ENCODE results near the gene ARHGAP22. TPM values are rescaled to one million over a fixed set of nuclear protein-coding genes. Genes with fewer than 3 reads are reported as not detected.

Gene ARHGAP22
- total RNA-seq, 2 experiments from 2014 or later: 0.19 to 0.46 TPM

GRCh38 chr10:48574817-48575380, 30.0 kb downstream of the ARHGAP22 start:
- POLR2A ChIA-PET: interaction anchor here (0.8 to 2.8 kb wide), 10 partner anchors 10 to 124 kb away, joined by 3 to 13 read pairs (median 6); no protein-coding TSS in a partner anchor
- Histone ChIP-seq H3K9me3 (ENCODE audit: low read length) (no peaks in the 10 kb centered on the region), H3K9me2 (ENCODE audit: insufficient read depth, low read length) (no peaks in the 10 kb centered on the region), H2AFZ (ENCODE audit: low read length) (peak overlapping the region; percentile 79), H3K36me3 (ENCODE audit: insufficient read depth, low read length) (no peaks in the 10 kb centered on the region), H3K4me1 (ENCODE audit: insufficient read depth, low read length, poor library complexity, severe bottlenecking) (peaks cover 95% of the 10 kb centered on the region), H3K4me2 (ENCODE audit: low read length) (peak overlapping the region; percentile 71), H3K4me3 (ENCODE audit: low read depth, low read length, poor library complexity, severe bottlenecking) (peak overlapping the region; percentile 52), H4K20me1 (ENCODE audit: insufficient read depth, low read length) (no peaks in the 10 kb centered on the region), H3K79me2 (ENCODE audit: insufficient read depth, low read depth, low read length) (no peaks in the 10 kb centered on the region), H3K27ac (ENCODE audit: low read depth, low read length, poor library complexity, severe bottlenecking) (peak overlapping the region; percentile 95)
- CTCF ChIA-PET (ENCODE audit: unreplicated experiment): interaction anchor here (2.0 kb wide), 1 partner anchor 81 kb away, joined by 30 read pairs; no protein-coding TSS in a partner anchor
- TF ChIP-seq CTCF (conservative IDR thresholded peaks at IDR 0.05; ENCODE audit: low read length) (no peak), EZH2phosphoT487 (IDR thresholded peaks at IDR 0.05; ENCODE audit: borderline replicate concordance, low read depth, low read length) (no peak)
- intact Hi-C loops (cut with micrococcal nuclease; ENCODE audit: unreplicated experiment): loop anchor here (2.0 kb wide), 1 partner anchor 96 kb away; no protein-coding TSS in a partner anchor
- BruUV-seq (replicated peaks): TSS peak; percentile 94
- no peak for DNase-seq (ENCODE audit: low spot score)

- Histone ChIP-seq H3K9me3 (ENCODE audit: low read length) (no peaks in the 10 kb centered on the region), H4K20me1 (ENCODE audit: insufficient read depth, low read length) (no peaks in the 10 kb centered on the region), H3K36me3 (ENCODE audit: insufficient read depth, low read length) (no peaks in the 10 kb centered on the region), H3K9me2 (ENCODE audit: insufficient read depth, low read length) (no peaks in the 10 kb centered on the region), H3K27ac (ENCODE audit: low read depth, low read length, poor library complexity, severe bottlenecking) (peak overlapping the region; percentile 95), H3K4me3 (ENCODE audit: low read depth, low read length, poor library complexity, severe bottlenecking) (peak overlapping the region; percentile 52), H3K4me1 (ENCODE audit: insufficient read depth, low read length, poor library complexity, severe bottlenecking) (peaks cover 90% of the 10 kb centered on the region), H3K4me2 (ENCODE audit: low read length) (peak overlapping the region; percentile 71), H3K79me2 (ENCODE audit: insufficient read depth, low read depth, low read length) (no peaks in the 10 kb centered on the region), H2AFZ (ENCODE audit: low read length) (peak overlapping the region; percentile 79)
- CTCF ChIA-PET (ENCODE audit: unreplicated experiment): interaction anchor here (0.7 to 2.0 kb wide), 2 partner anchors 46 to 82 kb away, joined by 3 to 30 read pairs; no protein-coding TSS in a partner anchor
- TF ChIP-seq CTCF (conservative IDR thresholded peaks at IDR 0.05; ENCODE audit: low read length) (no peak), EZH2phosphoT487 (IDR thresholded peaks at IDR 0.05; ENCODE audit: borderline replicate concordance, low read depth, low read length) (no peak)
- intact Hi-C loops (cut with micrococcal nuclease; ENCODE audit: unreplicated experiment): loop anchor here (2.0 kb wide), 1 partner anchor 96 kb away; no protein-coding TSS in a partner anchor
- POLR2A ChIA-PET: interaction anchor here (0.8 to 2.8 kb wide), 11 partner anchors 9 to 590 kb away, joined by 3 to 13 read pairs (median 7); no protein-coding TSS in a partner anchor
- peak; percentile 89 for DNase-seq (ENCODE audit: low spot score)
- BruUV-seq (replicated peaks): no TSS peak
These were observed 30.5 kb downstream of the ARHGAP22 start for GRCh38 chr10:48574322-48574796.

- CTCF ChIA-PET (ENCODE audit: unreplicated experiment): interaction anchor here (2.0 kb wide), 1 partner anchor 83 kb away, joined by 30 read pairs; no protein-coding TSS in a partner anchor
- Histone ChIP-seq H3K9me3 (ENCODE audit: low read length) (no peaks in the 10 kb centered on the region), H3K36me3 (ENCODE audit: insufficient read depth, low read length) (no peaks in the 10 kb centered on the region), H3K27ac (ENCODE audit: low read depth, low read length, poor library complexity, severe bottlenecking) (peak overlapping the region; percentile 95), H2AFZ (ENCODE audit: low read length) (no peak overlapping the region; the same call in 1 of the 2 replicates), H3K79me2 (ENCODE audit: insufficient read depth, low read depth, low read length) (no peaks in the 10 kb centered on the region), H3K4me3 (ENCODE audit: low read depth, low read length, poor library complexity, severe bottlenecking) (no peak overlapping the region), H4K20me1 (ENCODE audit: insufficient read depth, low read length) (no peaks in the 10 kb centered on the region), H3K4me1 (ENCODE audit: insufficient read depth, low read length, poor library complexity, severe bottlenecking) (peaks cover 77% of the 10 kb centered on the region), H3K9me2 (ENCODE audit: insufficient read depth, low read length) (no peaks in the 10 kb centered on the region), H3K4me2 (ENCODE audit: low read length) (peak overlapping the region; percentile 71)
- POLR2A ChIA-PET: interaction anchor here (1.3 to 2.8 kb wide), 6 partner anchors 8 to 591 kb away, joined by 3 to 13 read pairs (median 11); no protein-coding TSS in a partner anchor
- no peak for DNase-seq (ENCODE audit: low spot score)
- intact Hi-C loops (cut with micrococcal nuclease; ENCODE audit: unreplicated experiment): no loop called here
- no TSS peak for BruUV-seq (replicated peaks)
- no peak for TF ChIP-seq CTCF (conservative IDR thresholded peaks at IDR 0.05; ENCODE audit: low read length)
- TF ChIP-seq EZH2phosphoT487 (IDR thresholded peaks at IDR 0.05; ENCODE audit: borderline replicate concordance, low read depth, low read length): no peak
These were observed 31.8 kb downstream of the ARHGAP22 start for GRCh38 chr10:48573045-48573444.

Data from OCI-LY7 (cell line).